HG03460 (cell line): ENCODE measurements around the gene HADH.

Source experiments
- ATAC-seq: cut with Tn5 transposase; IDR thresholded peaks from one replicate; pipeline ENCODE4 v1.9.1; 2021; ENCODE audit not compliant: unreplicated experiment

The HADH gene

GRCh38 chr4:108055787-108056186 lies 66.1 kb downstream of the HADH start:
- ATAC-seq, result no peak

DNA sequence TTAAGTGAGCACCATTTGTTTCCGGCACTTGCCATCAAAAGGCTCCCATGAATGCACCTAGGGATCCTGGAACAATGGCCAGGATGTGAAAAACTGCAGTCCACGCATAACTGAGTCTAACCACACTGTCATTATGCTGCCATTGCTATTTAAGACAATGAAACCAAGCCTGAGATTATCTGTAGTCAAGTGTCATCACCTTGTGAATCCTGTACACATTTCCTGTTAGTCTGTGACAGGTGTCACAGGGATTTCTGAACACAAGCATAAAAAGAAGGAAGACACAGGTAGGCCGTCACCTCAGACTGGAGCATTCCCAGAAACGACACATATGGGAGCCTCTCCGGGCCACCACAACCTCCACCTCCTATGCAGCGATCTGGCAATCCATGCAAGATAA lies 66.7 kb downstream of the HADH start:
- ATAC-seq, result no peak

DNA sequence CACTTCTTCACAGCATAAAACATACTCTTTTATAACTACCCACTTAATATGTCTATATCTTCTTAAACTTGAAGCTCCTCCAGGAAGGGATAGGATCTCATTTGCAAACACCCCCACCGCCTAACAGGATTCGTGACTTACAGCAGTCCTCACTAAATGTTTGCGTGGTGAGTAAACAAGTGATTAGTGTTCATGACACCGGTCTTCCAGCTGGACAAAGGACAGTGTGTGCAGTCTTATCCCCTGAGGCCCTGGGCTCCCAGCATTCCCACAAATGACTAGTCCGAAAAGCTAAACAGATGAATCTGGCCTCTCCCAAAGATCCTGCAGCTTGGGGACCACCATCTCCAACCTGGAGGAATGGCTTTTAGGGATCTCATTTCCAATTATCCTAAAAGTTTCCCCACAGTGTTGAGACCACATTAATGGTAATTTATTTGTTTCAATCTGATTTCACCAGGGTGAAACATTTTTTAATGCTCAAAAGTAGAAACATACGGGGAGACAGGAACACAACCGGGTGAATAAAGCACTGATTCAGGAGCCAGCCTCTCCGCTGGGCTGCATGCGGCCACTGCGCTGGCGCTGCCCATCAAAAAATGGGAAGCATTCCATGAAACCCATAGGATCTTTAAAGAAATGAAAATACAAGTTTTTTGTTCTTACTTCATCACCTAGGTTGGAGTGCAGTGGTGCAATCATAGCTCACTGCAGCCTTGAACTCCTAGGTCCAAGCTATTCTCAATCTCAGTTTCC lies 69.2 kb downstream of the HADH start:
- no peak for ATAC-seq

DNA sequence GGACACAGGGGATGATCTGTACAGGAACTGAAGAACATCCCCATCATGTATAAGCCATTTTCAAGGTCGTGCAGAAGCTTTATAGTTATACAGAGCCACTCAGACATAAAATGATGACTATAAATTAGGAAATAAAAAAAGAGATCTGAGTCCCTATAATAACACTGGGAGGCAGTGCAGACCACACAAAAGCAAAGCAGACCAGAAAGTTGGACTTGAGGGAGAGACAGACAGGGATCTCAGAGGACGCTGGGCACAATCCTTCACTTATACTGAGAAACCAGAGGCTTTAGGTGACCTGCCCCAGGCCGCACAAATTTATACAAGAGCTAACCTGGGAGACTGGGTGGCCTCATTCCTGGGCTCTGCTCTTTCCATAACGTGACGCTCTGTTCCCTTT lies 70.5 kb downstream of the HADH start:
- no peak for ATAC-seq

- ATAC-seq, result no peak
These were observed 71.1 kb downstream of the HADH start for GRCh38 chr4:108060686-108061321.

- no peak for ATAC-seq
These were observed 78.8 kb downstream of the HADH start for GRCh38 chr4:108068442-108068841.

DNA sequence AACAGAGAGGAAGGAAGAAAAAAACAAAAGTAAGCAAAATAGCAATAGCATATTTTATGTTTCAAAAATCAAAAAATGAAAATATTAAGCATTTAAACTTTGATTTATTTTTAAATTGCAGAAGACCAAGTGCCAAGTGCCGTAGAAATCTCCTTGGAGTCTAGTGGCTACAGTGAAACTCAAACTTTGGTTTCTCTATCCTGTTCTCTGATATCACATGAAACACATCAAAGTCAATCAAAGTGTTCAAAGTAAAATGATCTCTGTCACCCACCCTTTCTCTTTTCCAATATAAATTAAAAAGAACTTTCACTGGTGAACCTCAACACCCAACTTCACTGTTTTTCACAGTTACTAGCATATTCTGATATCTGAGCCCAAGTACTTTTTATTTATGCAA lies 81.1 kb downstream of the HADH start:
- no peak for ATAC-seq

- ATAC-seq, result no peak
These were observed 82.6 kb downstream of the HADH start for GRCh38 chr4:108072300-108072699.

DNA sequence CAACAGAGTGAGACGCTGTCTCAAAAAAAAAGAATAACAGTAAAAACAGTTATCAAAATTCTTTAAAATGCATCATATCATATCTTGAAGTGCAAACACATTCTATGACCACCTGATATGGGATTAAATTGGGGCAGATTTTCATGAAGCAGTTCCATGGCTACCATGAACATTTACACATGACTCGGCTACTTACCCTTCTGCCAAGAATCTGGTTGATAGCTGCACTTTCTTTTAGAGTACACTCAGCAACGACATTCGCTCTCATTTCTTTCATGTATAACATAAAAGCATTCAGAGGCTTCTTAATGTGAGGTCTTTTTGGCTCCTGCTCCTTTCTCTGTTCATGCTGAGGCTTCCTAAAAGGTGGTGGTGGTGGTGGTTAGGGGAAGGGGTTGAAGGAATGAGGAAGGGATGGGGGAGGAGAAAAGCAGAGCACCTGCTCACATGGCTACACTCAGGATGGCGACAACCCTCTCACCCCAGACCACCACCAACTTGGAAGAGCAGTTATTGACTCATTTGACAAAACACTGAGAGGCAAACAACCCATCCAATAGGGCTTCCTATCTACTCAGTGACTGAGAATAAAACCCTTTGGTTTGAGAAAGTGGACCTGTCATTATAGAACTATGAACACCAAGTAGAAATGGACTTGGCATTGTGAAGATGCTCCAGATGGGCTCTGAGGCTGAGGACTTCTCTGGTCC lies 88.5 kb downstream of the HADH start:
- no peak for ATAC-seq

GRCh38 chr4:108080747-108081146 lies 91.1 kb downstream of the HADH start:
- no peak for ATAC-seq

DNA sequence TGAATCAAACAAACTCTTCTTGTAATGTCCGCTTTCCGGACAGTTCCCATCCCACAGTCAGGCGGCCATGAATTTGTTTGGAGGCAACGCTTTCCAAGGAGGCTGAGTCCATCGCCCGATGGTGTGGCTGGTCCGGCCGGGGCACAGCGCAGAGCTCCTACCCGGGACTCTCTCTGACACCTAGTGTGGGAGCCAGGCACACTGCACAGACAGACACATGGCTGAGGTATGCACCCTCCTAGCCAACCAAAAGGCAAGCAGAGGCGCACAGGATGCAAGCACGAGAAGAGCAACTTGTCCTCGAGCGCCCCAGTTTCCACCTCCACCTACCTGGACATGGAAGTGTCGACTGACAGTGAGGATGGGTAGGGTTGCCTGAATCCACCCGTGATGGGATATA lies 91.6 kb downstream of the HADH start:
- ATAC-seq, result no peak
